Left renal cortex interstitium (tissue), 4 donors: ENCODE data around the gene FCER1G. TPM values are rescaled to one million over a fixed set of nuclear protein-coding genes. Genes with fewer than 3 reads are reported as not detected.
"Not testable (repeated sequence)": the region's sequence is repeated elsewhere in the genome, so short reads cannot be mapped to it uniquely, and the experiment has no call there.

Experiments used
- DNase-seq, 4 donors: peaks; one replicate each; pipeline ENCODE4 v3.0.0-alpha.2; 2013; ENCODE audit warnings: low read depth in 4 of 4, low spot score in 2 of 4, missing footprints in 1 of 4
- polyA plus RNA-seq, 4 donors: library from polyadenylated mRNA; unstranded; fragments of 120-200 nt; gene quantifications; one replicate each; pipeline ENCODE4 v1.2.1, GENCODE V29; 2013; ENCODE audit not compliant: insufficient read length in 4 of 4

Gene FCER1G
- polyA plus RNA-seq, 4 donors, result 10.0 to 16.1 (median 11.8) TPM

GRCh38 chr1:161226759-161227158, 11.7 kb downstream of the FCER1G start:
- no peak for DNase-seq

- DNase-seq, result peak in 2 of 4 donors; percentile 48 to 53
Measured at GRCh38 chr1:161227196-161227871, 12.2 kb downstream of the FCER1G start.

GRCh38 chr1:161228032-161228431, 12.9 kb downstream of the FCER1G start:
- no peak for DNase-seq

- no peak for DNase-seq
Measured at GRCh38 chr1:161229896-161230295, 14.8 kb downstream of the FCER1G start.

GRCh38 chr1:161230762-161231161, 15.7 kb downstream of the FCER1G start:
- DNase-seq, result no peak

GRCh38 chr1:161233102-161233501, 18.0 kb downstream of the FCER1G start:
- DNase-seq, result no peak

- no peak for DNase-seq
Measured at GRCh38 chr1:161235957-161236775, 21.1 kb downstream of the FCER1G start.

GRCh38 chr1:161238039-161238473, 23.0 kb downstream of the FCER1G start, which contains the start of gene NR1I3:
NR1I3 (minus strand) TSS chr1:161238203; CDS start chr1:161236565, 1,638 bp downstream.
- no peak for DNase-seq

- DNase-seq, result no peak
Measured at GRCh38 chr1:161241682-161242081, 26.6 kb downstream of the FCER1G start.

GRCh38 chr1:161242313-161242712, 27.2 kb downstream of the FCER1G start:
- DNase-seq, result no peak

GRCh38 chr1:161244888-161245287, 29.8 kb downstream of the FCER1G start:
- no peak for DNase-seq

GRCh38 chr1:161250100-161250499, 35.0 kb downstream of the FCER1G start:
- not testable (repeated sequence) for DNase-seq

- no peak for DNase-seq
Measured at GRCh38 chr1:161250829-161251228, 35.7 kb downstream of the FCER1G start.

GRCh38 chr1:161251579-161251978, 36.5 kb downstream of the FCER1G start:
- DNase-seq, result no peak

- DNase-seq, result not testable (repeated sequence)
Measured at GRCh38 chr1:161255302-161255701, 40.2 kb downstream of the FCER1G start.

GRCh38 chr1:161255955-161256520, 40.9 kb downstream of the FCER1G start:
- DNase-seq, result not testable (repeated sequence)

- not testable (repeated sequence) for DNase-seq
Measured at GRCh38 chr1:161257109-161257508, 42.0 kb downstream of the FCER1G start.

GRCh38 chr1:161258439-161259344, 43.6 kb downstream of the FCER1G start, which contains the start of gene PCP4L1:
PCP4L1 (plus strand) TSS chr1:161258745; CDS start chr1:161258975, 230 bp downstream.
- peak in 3 of 4 donors; percentile 28 to 68 (median 58) for DNase-seq

- DNase-seq, result no peak
Measured at GRCh38 chr1:161259345-161259702, 44.2 kb downstream of the FCER1G start.

GRCh38 chr1:161259765-161260164, 44.7 kb downstream of the FCER1G start:
- DNase-seq, result no peak
